Natural killer cell treated with Interleukin-12 subunit alpha and Interleukin-12 subunit beta and Interleukin-15 and Interleukin-18, amount 100 ng/mL, for 72 hours (primary cell): ENCODE data around the gene LAP3. TPM values are rescaled to one million over a fixed set of nuclear protein-coding genes. Genes with fewer than 3 reads are reported as not detected.
A peak's percentile ranks its signal among the peaks of the same experiment; 100 is the strongest.
"Not testable (repeated sequence)": the region's sequence is repeated elsewhere in the genome, so short reads cannot be mapped to it uniquely, and the experiment has no call there.

ENCODE experiments used
- ATAC-seq, 2 donors: fragments of 150-1000 bp; cut with Tn5 transposase in 1 of 2; sonication (Bioruptor Pico), chemical (Tn5 transposase) in 1 of 2; 2 replicates each; pipeline ENCODE4 v1.10.0; 2021
- DNase-seq: peaks from one replicate; pipeline ENCODE4 v3.0.0; 2022; ENCODE audit warnings: low spot score
- H3K27ac Mint-ChIP-seq, 2 donors: 1 replicate in 1 of 2; 2 replicates in 1 of 2; pipeline ENCODE4 v1.8.0; 2022; ENCODE audit warnings: mixed read lengths in 2 of 2, mild to moderate bottlenecking in 1 of 2, moderate library complexity in 1 of 2
- H3K27me3 Mint-ChIP-seq, 2 donors: 1 replicate in 1 of 2; 2 replicates in 1 of 2; pipeline ENCODE4 v1.8.0; 2022; ENCODE audit warnings: mixed read lengths in 2 of 2
- H3K36me3 Mint-ChIP-seq: one replicate; pipeline ENCODE4 v1.8.0; 2022; ENCODE audit warnings: mixed read lengths
- H3K4me1 Mint-ChIP-seq, 2 donors: 1 replicate in 1 of 2; 2 replicates in 1 of 2; pipeline ENCODE4 v1.8.0; 2022; ENCODE audit warnings: low read depth in 2 of 2, mixed read lengths in 2 of 2, mild to moderate bottlenecking in 1 of 2
- H3K4me3 Mint-ChIP-seq: one replicate; pipeline ENCODE4 v1.8.0; 2022; ENCODE audit warnings: mixed read lengths
- H3K9me3 Mint-ChIP-seq: 2 replicates; pipeline ENCODE4 v1.8.0; 2022; ENCODE audit warnings: mixed read lengths
- total RNA-seq, 2 donors: library from RNA; stranded (reverse); gene quantifications; one replicate each; pipeline ENCODE4 v1.2.3, GENCODE V29; 2022

Gene LAP3
- total RNA-seq = 100 to 1,000 TPM in 1 of 2 donors, 10 to 100 TPM in 1; 99.9 to 137 TPM

DNA sequence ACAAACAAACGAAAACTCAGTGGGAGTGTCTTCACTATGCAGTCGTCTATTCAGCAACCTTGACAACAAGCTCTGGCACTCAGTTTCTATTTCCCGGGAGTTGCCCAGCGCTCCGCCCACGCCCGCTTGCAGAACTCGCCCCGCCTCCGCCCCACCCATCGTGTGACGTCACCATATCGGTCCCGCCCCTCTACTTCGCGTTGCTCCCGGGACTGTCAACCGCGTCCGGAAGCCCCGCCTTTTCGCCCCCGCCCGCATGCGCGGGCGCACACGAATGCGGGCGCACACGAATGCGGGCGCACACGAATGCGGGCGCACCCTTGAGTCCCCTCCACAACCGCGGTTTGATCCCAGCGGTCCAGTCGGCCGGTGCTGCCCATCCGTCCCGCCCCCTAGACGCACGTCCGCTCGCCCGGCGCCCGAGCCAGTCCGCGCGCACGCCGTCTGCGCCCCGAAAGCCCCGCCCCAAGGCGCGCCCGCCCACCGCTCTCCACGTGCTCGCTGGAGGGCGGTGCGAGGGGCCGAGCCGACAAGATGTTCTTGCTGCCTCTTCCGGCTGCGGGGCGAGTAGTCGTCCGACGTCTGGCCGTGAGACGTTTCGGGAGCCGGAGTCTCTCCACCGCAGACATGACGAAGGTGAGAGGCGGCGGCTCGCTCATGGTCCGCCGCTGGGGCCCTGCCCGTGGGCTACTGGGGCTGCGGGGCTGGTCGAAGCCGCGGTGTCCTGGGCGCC lies at the start of gene LAP3:
Gene LAP3, plus strand, starts transcription at position 267 of the 733 bp plus-strand sequence. Its CDS starts 268 bp downstream, at position 535.
- H3K27me3 Mint-ChIP-seq = no peaks in the 10 kb centered on the region
- ATAC-seq (peak; percentile 95), DNase-seq (peak; percentile 98)
- H3K27ac Mint-ChIP-seq = peak within 1 kb of the TSS; percentile 82 to 96
- peak within 1 kb of the TSS; percentile 93 for H3K4me3 Mint-ChIP-seq
- peaks cover 25 to 31% of the 10 kb centered on the region in 2 donors for H3K4me1 Mint-ChIP-seq
- H3K36me3 Mint-ChIP-seq = peaks cover 17% of the 10 kb centered on the region
- H3K9me3 Mint-ChIP-seq = no peaks in the 10 kb centered on the region

DNA sequence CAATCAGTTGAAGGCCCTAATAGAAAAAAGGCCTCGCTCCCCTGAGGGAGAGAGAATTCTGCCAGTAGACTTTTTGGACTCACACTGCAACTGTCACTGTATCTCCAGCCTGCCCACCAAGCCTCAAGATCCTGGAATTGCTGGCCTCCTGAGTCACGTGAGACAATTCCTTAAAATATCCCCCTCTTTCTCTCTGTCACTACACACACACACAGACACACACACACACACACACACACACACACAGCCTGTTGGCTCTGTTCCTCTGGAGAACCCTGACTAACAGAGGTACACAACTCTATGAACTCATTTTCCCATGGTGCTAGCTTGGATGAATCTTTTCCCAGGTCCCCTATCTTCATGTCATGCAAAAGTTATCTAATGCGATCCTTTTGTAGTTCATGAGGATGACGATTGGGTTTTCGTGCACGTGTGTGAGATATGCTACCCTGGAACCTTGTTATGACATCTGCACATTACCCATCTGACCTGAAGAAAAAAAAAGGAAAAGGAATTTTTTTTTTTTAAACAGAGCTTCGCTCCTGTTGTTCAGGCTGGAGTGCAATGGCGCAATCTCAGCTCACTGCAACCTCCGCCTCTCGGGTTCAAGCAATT lies 48.3 kb upstream of the LAP3 start:
- ATAC-seq = no peak
- H3K4me1 Mint-ChIP-seq = no peaks in the 10 kb centered on the region
- no peak overlapping the region for H3K4me3 Mint-ChIP-seq
- DNase-seq = no peak
- H3K27me3 Mint-ChIP-seq = peaks cover 11 to 30% of the 10 kb centered on the region in 2 donors
- no peaks in the 10 kb centered on the region for H3K9me3 Mint-ChIP-seq
- H3K36me3 Mint-ChIP-seq = no peaks in the 10 kb centered on the region
- H3K27ac Mint-ChIP-seq = no peak overlapping the region

DNA sequence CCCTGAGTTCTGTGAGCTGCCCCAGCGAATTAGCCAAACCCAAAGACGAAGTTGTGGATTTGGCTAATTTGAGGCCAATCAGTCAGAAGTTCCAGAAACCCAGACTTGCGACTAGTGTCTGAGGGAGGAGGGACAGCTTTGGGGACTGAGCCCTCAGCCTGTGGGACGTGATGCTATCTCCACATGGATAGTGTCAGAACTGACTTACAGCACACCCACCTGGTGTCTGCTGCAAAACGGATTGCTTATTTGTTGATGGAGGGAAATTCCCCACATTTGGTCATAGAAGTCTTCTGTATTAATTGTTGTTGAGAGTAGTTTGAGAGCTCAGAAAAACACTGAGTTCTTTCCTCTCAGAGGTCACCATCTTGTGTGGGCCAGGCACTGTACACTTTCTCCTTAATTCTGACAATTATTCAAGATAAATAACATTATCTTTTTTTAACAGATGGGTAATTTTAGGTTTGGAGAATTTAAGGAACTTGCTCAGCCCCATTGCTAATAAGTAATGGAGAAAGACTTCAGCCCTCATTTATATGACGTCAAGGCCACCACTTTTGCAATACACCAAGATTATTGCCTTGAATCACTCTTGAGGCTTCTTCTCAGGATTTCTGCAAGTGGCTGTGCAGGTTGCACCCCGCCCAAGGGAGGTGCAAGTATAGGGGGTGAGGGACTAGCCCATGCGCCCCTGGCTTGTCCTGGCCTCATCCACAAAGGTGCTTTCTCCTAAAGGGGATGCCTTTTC lies 45.3 kb upstream of the LAP3 start:
- DNase-seq = no peak
- H3K36me3 Mint-ChIP-seq = no peaks in the 10 kb centered on the region
- no peaks in the 10 kb centered on the region for H3K4me1 Mint-ChIP-seq
- no peaks in the 10 kb centered on the region for H3K9me3 Mint-ChIP-seq
- H3K27ac Mint-ChIP-seq = no peak overlapping the region
- no peak overlapping the region for H3K4me3 Mint-ChIP-seq
- peaks cover 12 to 26% of the 10 kb centered on the region in 2 donors for H3K27me3 Mint-ChIP-seq
- no peak for ATAC-seq

DNA sequence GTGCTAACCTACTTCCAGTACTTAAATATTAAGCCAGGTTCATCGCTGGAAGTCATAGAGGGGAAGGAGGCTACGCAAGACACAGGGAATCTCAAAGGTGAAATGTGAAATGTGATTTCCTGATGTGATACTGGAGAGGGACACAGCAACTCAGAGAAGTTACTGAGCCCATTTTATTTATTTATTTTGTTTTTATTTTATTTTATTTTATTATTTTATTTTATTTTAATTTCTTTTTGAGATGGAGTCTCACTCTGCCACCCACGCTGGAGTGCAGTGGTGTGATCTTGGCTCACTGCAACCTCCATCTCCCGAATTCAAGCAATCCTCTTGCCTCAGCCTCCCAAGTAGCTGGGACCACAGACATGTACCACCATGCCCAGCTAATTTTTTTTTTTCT lies 42.3 kb upstream of the LAP3 start:
- H3K27me3 Mint-ChIP-seq = peaks cover 2 to 6% of the 10 kb centered on the region in 2 donors
- DNase-seq = no peak
- H3K4me1 Mint-ChIP-seq = no peaks in the 10 kb centered on the region
- no peak for ATAC-seq
- no peak overlapping the region for H3K27ac Mint-ChIP-seq
- H3K36me3 Mint-ChIP-seq = no peaks in the 10 kb centered on the region
- no peaks in the 10 kb centered on the region for H3K9me3 Mint-ChIP-seq
- no peak overlapping the region for H3K4me3 Mint-ChIP-seq

DNA sequence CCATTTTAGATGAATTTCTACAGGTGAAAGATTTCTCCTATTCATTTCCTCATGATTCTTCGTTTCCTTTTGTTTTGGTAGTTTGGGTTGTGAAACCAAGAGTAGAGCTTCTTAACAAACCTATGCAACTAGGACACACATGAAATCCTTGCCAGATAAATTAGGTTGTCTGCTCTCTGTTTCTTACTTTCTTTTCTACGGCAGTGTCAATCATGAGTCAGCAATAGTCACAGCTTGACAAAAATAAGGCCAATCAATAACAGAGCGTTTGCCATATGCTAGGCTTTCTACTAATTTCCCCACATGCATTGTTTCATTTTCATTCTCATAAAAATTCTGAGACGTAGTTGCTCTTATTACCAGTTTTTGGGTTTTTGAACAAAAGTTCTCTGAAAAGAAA lies 41.8 kb upstream of the LAP3 start:
- Mint-ChIP-seq H3K36me3 (no peaks in the 10 kb centered on the region), H3K4me3 (no peak overlapping the region), H3K9me3 (no peaks in the 10 kb centered on the region), H3K27ac (no peak overlapping the region), H3K4me1 (no peaks in the 10 kb centered on the region), H3K27me3 (peaks cover 7% of the 10 kb centered on the region in 2 donors)
- DNase-seq = no peak
- ATAC-seq = no peak

DNA sequence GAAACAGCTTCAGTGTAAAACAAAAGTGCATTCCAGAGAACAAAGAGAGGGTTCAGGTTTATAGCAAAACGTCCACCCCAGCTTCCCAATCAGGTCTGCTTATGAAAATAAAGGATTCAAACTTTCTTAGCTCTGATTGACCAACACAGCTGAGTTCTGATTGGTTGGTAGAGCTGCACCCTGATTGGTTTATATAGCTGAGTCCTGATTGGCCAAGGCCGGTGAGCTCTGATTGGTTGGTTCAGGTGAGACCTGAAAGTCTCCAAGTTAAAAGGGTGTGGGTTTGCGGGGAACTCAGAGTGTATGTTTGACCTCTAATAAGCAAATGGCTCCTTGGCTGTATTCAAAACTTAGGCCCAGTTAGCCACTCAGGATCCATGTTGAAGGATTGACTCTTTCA lies 41.1 kb upstream of the LAP3 start:
- ATAC-seq = no peak
- Mint-ChIP-seq H3K4me3 (no peak overlapping the region), H3K9me3 (no peaks in the 10 kb centered on the region), H3K36me3 (no peaks in the 10 kb centered on the region), H3K27me3 (peaks cover 7 to 9% of the 10 kb centered on the region in 2 donors), H3K27ac (no peak overlapping the region), H3K4me1 (no peaks in the 10 kb centered on the region)
- no peak for DNase-seq

DNA sequence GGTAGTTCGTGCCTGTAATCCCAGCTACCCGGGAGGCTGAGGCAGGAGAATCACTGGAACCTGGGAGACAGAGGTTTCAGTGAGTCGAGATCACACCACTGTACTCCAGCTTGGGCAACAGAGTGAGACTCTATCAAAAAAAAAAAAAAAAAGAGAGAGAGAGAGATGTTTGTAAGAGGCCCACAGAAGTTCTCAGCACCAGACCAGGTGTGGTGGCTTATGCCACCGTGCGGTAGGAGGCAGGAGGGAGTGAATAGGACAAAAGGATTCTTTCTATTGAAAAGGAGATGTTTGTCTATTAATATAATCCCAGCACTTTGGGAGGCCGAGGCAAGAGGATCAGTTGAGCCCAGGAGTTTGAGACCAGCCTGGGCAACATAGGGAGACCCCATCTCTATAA lies 39.9 kb upstream of the LAP3 start:
- not testable (repeated sequence) for H3K4me1 Mint-ChIP-seq, H3K4me3 Mint-ChIP-seq, H3K9me3 Mint-ChIP-seq, ATAC-seq, H3K27me3 Mint-ChIP-seq, DNase-seq, H3K27ac Mint-ChIP-seq, H3K36me3 Mint-ChIP-seq

DNA sequence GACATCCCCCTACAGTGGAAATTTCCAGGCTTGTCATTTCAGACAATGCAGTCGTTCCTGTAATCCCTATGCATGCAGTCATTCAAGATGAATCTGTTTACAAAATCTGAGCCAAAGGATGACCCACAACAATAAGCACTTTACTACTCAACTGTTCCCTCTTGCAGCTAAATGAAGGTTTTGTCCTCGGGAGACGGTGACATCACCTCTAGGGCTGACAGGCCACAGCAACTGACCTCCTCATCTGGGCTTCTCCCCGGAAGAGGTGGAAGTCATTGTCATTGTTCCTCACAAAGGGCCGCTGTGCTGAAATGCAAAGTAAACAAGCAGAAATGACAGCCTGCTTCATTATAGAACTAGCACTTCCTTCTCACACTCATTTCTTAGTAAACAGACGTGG lies 32.8 kb upstream of the LAP3 start:
- H3K27ac Mint-ChIP-seq = no peak overlapping the region
- no peaks in the 10 kb centered on the region for H3K9me3 Mint-ChIP-seq
- H3K4me3 Mint-ChIP-seq = no peak overlapping the region
- H3K36me3 Mint-ChIP-seq = no peaks in the 10 kb centered on the region
- peaks cover 15 to 24% of the 10 kb centered on the region in 2 donors for H3K27me3 Mint-ChIP-seq
- no peaks in the 10 kb centered on the region for H3K4me1 Mint-ChIP-seq
- no peak for ATAC-seq
- DNase-seq = no peak

DNA sequence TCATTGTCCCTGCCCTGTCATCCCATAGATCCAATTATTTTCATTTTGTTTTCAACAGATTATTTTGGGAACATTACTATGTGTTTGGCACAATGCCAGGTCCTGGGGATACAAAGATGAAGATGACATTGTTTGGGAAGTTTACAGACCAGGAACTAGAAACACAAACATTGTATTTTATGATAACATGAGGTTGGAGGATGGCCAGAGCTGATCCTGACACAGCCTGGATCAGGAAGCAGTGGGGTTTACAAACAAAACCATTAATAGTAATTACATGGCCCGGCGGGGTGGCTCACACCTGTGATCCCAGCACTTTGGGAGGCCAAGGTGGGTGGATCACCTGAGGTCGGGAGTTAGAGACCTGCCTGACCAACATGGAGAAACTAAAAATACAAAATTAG lies 32.2 kb upstream of the LAP3 start:
- Mint-ChIP-seq H3K27me3 (peaks cover 15 to 21% of the 10 kb centered on the region in 2 donors), H3K4me3 (no peak overlapping the region), H3K9me3 (no peaks in the 10 kb centered on the region), H3K27ac (no peak overlapping the region), H3K4me1 (no peaks in the 10 kb centered on the region), H3K36me3 (no peaks in the 10 kb centered on the region)
- DNase-seq (no peak), ATAC-seq (no peak)

DNA sequence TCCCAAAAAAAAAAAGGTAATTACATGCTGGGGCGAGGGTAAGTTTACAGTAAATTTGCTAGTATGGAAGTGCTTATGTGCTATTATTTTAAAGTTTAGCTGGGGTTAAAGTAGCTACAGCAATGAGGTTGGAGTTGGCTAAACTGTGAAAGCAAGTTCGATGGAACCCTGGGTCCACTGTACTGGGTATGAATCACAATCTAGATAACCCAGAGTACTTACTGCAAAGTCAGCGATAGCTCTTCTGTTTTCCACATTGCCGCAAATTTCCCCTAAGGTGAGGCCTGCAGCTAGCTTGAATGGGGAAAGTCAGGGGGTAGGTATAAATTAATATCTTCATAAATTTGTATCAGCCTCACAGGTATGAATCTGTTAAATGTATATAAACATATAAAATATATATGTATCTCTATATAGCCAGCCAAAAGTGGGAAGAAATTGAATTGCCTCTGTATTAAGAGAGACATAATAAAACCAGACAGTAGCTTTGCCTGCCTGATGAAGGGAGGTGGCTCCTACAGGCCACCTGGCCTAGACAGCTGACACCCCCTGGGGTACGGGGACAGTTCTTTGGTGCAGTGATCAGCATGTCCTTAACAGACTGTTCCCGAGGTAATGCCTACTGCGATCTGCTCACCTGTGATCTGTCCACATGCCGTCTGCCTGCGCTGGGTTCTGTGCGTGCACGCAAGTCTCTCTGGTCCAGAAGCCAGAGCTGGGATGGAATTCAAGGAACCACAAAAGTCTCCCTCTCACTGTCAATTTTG lies 31.4 kb upstream of the LAP3 start:
- H3K9me3 Mint-ChIP-seq = no peaks in the 10 kb centered on the region
- ATAC-seq (no peak), DNase-seq (no peak)
- H3K27ac Mint-ChIP-seq = no peak overlapping the region
- H3K36me3 Mint-ChIP-seq = no peaks in the 10 kb centered on the region
- H3K27me3 Mint-ChIP-seq = peaks cover 15 to 16% of the 10 kb centered on the region in 2 donors
- no peak overlapping the region for H3K4me3 Mint-ChIP-seq
- H3K4me1 Mint-ChIP-seq = no peaks in the 10 kb centered on the region

DNA sequence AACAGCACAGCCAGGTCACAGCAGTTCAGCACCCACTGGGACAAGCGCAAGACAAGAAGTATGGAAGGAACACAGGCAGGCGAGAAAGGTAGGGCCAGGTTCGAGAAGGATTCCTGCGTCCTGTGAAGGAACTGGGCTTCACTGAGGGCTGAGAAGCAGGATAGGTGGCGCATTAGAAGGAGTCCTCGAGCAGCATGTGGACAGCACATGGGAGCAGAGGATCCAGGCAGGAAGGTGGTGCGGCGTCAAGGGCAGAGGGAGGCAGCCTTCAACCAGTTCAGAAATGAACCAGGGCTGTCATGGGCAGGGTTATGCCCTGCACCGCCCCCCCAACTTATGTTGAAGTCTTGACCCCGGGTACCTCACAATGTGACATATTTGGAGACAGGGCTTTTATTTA lies 30.8 kb upstream of the LAP3 start:
- peaks cover 15 to 16% of the 10 kb centered on the region in 2 donors for H3K27me3 Mint-ChIP-seq
- ATAC-seq = no peak

DNA sequence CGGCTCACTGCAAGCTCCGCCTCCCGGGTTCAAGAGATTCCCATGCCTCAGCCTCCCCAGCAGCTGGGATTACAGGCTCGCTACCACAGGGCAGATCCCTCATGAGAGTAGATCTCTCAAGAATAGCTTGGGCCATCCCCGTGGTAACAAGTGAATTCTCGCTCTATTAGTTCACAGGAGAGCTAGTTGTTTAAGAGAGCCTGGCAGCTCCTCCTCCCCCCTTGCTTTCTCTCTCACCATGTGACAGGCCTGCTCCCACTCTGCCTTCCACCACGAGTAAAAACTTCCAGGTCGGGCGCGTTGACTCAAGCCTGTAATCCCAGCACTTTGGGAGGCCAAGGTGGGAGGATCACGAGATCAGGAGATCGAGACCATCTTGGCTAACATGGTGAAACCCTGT lies 30.3 kb upstream of the LAP3 start:
- DNase-seq (no peak), ATAC-seq (no peak)
- Mint-ChIP-seq H3K4me3 (no peak overlapping the region), H3K4me1 (no peaks in the 10 kb centered on the region), H3K27ac (no peak overlapping the region), H3K9me3 (no peaks in the 10 kb centered on the region), H3K36me3 (no peaks in the 10 kb centered on the region), H3K27me3 (peaks cover 15 to 16% of the 10 kb centered on the region in 2 donors)

More for the DNA sequence above, 30.8 kb upstream of the LAP3 start:
- Mint-ChIP-seq H3K27ac (no peak overlapping the region), H3K36me3 (no peaks in the 10 kb centered on the region), H3K9me3 (no peaks in the 10 kb centered on the region), H3K4me1 (no peaks in the 10 kb centered on the region), H3K4me3 (no peak overlapping the region)
- no peak for DNase-seq

DNA sequence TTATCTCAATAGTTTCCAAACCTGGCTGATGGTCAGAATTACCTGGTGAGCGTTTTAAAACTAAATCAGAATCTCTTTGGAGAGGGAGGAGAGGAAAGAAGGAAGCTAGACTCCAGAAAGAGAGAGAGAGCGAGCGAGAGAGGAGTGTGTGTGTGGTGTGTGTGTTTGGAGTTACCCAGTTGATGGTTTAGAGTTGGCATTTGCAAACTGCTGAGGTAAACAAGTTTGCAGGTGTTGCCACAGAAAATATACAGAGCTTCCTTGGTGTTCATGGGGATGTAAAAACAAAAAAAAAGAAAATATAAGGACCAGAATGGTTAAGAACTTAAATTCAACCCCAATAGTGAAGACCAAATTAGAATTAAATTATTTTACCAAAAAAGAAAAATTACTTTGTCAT lies 26.4 kb upstream of the LAP3 start:
- ATAC-seq (no peak), DNase-seq (no peak)
- no peaks in the 10 kb centered on the region for H3K36me3 Mint-ChIP-seq
- H3K4me1 Mint-ChIP-seq = peaks cover 0 to 7% of the 10 kb centered on the region in 2 donors
- H3K27me3 Mint-ChIP-seq = peaks cover 10 to 15% of the 10 kb centered on the region in 2 donors
- H3K27ac Mint-ChIP-seq = no peak overlapping the region
- H3K9me3 Mint-ChIP-seq = no peaks in the 10 kb centered on the region
- H3K4me3 Mint-ChIP-seq = no peak overlapping the region
